Body of pancreas (tissue), 4 donors: ENCODE results near the gene GALNT17.

Experiments used
- POLR2A ChIP-seq, 3 donors: fragments of 450-650 bp; IDR thresholded peaks; one replicate each; pipeline ENCODE4 v1.6.1; 2016; ENCODE audit warnings: antibody characterized with exemption in 3 of 3, mild to moderate bottlenecking in 2 of 3
- TF ChIP-seq, protein P1 (sequence below), 7 experiments: fragments of 450-650 bp in 4 of 7; fragments of 200-600 bp in 3 of 7; sonication (generic) in 3 of 7; IDR thresholded peaks; one replicate each; pipeline ENCODE4 v1.5.1; 2016 to 2019; ENCODE audit warnings: antibody characterized with exemption in 7 of 7

DNA sequence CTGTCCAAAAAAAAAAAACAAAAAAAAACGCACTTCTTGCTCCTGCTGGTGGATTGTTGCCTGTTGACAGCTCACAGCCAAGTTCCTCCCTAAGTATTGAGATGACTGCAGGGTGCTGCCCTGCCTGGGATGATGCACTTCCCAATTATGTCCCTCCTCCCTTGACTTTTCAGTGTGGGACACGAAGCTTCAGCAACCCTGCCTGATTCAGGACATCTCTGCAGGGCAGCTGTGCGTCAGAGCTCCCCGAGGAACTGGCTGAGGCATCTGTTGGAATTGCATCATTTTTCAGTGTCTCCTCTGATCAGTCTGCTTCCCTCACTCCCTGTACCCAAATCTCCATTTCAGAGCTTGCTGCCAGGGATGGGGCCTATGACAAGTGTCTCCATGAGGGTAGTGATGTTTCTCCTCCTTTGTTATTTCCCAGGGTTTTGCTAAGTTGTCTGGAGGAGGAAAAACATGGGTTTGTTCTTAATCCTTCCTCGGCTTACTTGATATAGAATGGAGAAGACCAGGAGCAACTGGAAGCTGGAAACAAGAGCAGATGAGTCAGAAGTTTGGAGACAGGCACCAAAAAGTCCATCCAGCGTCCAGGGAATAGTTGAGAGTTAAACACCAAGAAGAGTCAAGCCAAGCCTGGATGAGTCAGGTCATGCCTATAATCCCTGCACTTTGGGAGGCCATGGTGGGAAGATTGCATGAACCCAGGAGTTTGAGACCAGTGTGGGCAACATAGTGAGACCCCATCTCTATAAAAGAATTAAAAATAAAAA, 355.1 kb downstream of the GALNT17 start:
- TF ChIP-seq, protein P1, sequence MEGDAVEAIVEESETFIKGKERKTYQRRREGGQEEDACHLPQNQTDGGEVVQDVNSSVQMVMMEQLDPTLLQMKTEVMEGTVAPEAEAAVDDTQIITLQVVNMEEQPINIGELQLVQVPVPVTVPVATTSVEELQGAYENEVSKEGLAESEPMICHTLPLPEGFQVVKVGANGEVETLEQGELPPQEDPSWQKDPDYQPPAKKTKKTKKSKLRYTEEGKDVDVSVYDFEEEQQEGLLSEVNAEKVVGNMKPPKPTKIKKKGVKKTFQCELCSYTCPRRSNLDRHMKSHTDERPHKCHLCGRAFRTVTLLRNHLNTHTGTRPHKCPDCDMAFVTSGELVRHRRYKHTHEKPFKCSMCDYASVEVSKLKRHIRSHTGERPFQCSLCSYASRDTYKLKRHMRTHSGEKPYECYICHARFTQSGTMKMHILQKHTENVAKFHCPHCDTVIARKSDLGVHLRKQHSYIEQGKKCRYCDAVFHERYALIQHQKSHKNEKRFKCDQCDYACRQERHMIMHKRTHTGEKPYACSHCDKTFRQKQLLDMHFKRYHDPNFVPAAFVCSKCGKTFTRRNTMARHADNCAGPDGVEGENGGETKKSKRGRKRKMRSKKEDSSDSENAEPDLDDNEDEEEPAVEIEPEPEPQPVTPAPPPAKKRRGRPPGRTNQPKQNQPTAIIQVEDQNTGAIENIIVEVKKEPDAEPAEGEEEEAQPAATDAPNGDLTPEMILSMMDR (IDR thresholded peaks at IDR 0.05), result no peak
- TF ChIP-seq POLR2A (IDR thresholded peaks at IDR 0.05), result no peak
